ENCODE measurements around the gene ADRA2A. TPM values are rescaled to one million over a fixed set of nuclear protein-coding genes. Genes with fewer than 3 reads are reported as not detected.

Gene ADRA2A
- polyA plus RNA-seq, 1 experiment, result not detected

GRCh38 chr10:111082102-111082975 is 5.5 kb downstream of the ADRA2A start:
- H3K27ac ChIP-seq (ENCODE audit: low read depth, low read length), result no peak overlapping the region
- H3K27me3 ChIP-seq (ENCODE audit: control insufficient read depth, insufficient read depth, low read length), result peaks cover 33% of the 10 kb centered on the region
- DNase-seq (ENCODE audit: low read depth, low spot score), result no peak
- TF ChIP-seq, protein P1, sequence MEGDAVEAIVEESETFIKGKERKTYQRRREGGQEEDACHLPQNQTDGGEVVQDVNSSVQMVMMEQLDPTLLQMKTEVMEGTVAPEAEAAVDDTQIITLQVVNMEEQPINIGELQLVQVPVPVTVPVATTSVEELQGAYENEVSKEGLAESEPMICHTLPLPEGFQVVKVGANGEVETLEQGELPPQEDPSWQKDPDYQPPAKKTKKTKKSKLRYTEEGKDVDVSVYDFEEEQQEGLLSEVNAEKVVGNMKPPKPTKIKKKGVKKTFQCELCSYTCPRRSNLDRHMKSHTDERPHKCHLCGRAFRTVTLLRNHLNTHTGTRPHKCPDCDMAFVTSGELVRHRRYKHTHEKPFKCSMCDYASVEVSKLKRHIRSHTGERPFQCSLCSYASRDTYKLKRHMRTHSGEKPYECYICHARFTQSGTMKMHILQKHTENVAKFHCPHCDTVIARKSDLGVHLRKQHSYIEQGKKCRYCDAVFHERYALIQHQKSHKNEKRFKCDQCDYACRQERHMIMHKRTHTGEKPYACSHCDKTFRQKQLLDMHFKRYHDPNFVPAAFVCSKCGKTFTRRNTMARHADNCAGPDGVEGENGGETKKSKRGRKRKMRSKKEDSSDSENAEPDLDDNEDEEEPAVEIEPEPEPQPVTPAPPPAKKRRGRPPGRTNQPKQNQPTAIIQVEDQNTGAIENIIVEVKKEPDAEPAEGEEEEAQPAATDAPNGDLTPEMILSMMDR (IDR thresholded peaks at IDR 0.05; ENCODE audit: low read depth, low read length), result no peak
- ChIA-PET CTCF (no interaction called here), POLR2A (no interaction called here)
- no peak overlapping the region for H3K4me3 ChIP-seq (ENCODE audit: low read depth, low read length)
- H3K9me3 ChIP-seq (ENCODE audit: control insufficient read depth, insufficient read depth, low read length), result peaks cover 11% of the 10 kb centered on the region

- ChIA-PET POLR2A (no interaction called here), CTCF (no interaction called here)
- H3K27me3 ChIP-seq (ENCODE audit: control insufficient read depth, insufficient read depth, low read length), result peaks cover 22% of the 10 kb centered on the region
- peaks cover 6% of the 10 kb centered on the region for H3K9me3 ChIP-seq (ENCODE audit: control insufficient read depth, insufficient read depth, low read length)
- H3K27ac ChIP-seq (ENCODE audit: low read depth, low read length), result no peak overlapping the region
- DNase-seq (ENCODE audit: low read depth, low spot score), result no peak
- no peak overlapping the region for H3K4me3 ChIP-seq (ENCODE audit: low read depth, low read length)
- TF ChIP-seq, protein P1 (IDR thresholded peaks at IDR 0.05; ENCODE audit: low read depth, low read length), result no peak
These were observed 6.6 kb downstream of the ADRA2A start for GRCh38 chr10:111083222-111084095.

- DNase-seq (ENCODE audit: low read depth, low spot score), result no peak
- ChIA-PET POLR2A (no interaction called here), CTCF (no interaction called here)
- Histone ChIP-seq H3K27ac (ENCODE audit: low read depth, low read length) (no peak overlapping the region), H3K27me3 (ENCODE audit: control insufficient read depth, insufficient read depth, low read length) (peaks cover 14% of the 10 kb centered on the region), H3K9me3 (ENCODE audit: control insufficient read depth, insufficient read depth, low read length) (no peaks in the 10 kb centered on the region; the same call in 1 of the 2 replicates), H3K4me3 (ENCODE audit: low read depth, low read length) (no peak overlapping the region)
- TF ChIP-seq, protein P1 (IDR thresholded peaks at IDR 0.05; ENCODE audit: low read depth, low read length), result no peak
These were observed 7.8 kb downstream of the ADRA2A start for GRCh38 chr10:111084366-111085255.

DNA sequence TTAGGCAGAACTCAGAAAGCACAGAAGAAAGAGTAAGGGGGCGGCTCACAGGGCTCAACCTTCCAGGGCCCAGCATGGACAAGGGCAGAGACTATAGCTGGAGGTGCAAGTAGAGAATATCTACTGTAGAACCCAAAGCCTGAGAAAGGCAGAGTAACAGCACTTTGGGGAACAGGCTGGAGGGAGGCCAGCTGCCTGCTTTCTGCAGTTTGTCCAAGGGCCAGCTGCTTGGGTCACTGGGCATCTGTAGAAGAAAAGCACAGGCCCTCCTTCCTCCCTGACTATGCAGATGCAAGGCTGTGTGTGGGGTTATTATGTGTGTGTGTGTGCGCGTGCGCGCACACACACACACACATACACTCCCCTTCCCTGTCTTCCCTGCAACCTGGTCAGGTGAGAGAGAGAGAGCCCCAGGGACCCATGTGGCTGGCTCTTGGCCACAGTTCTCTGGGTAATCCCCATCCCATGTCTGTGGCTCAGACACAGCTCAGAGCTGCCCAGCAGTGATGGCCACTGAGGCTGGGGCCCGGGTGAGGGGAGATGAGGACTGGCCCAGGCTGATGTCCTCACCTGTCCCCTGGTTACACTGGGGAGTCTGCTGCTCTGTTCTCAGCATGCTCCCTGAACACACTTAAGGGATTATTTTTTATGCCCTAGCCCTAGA is 9.0 kb downstream of the ADRA2A start:
- H3K9me3 ChIP-seq (ENCODE audit: control insufficient read depth, insufficient read depth, low read length), result no peaks in the 10 kb centered on the region; the same call in 1 of the 2 replicates
- DNase-seq (ENCODE audit: low read depth, low spot score), result no peak
- CTCF ChIA-PET, result interaction anchor here (0.6 to 1.1 kb wide), 2 partner anchors 9 to 406 kb away, joined by 7 to 8 read pairs; partner anchors contain the start of gene ADRA2A

More for the DNA sequence above, 9.0 kb downstream of the ADRA2A start:
- POLR2A ChIA-PET, result no interaction called here
- TF ChIP-seq, protein P1 (IDR thresholded peaks at IDR 0.05; ENCODE audit: low read depth, low read length), result no peak
- Histone ChIP-seq H3K27ac (ENCODE audit: low read depth, low read length) (no peak overlapping the region), H3K27me3 (ENCODE audit: control insufficient read depth, insufficient read depth, low read length) (peaks cover 3% of the 10 kb centered on the region), H3K4me3 (ENCODE audit: low read depth, low read length) (no peak overlapping the region)
